Heart left ventricle (tissue), 16 donors: ENCODE data around the gene ABCB1. TPM values are rescaled to one million over a fixed set of nuclear protein-coding genes. Genes with fewer than 3 reads are reported as not detected.

Experiments used
- ATAC-seq, 4 donors: fragments of 200-7000 bp; cut with Tn5 transposase; one replicate each; pipeline ENCODE4 v1.9.1; 2020 to 2022; ENCODE audit warnings: moderate library complexity in 4 of 4, mild to moderate bottlenecking in 3 of 4, moderate number of reproducible peaks in 1 of 4
- DNase-seq, 5 donors: peaks; one replicate each; pipeline ENCODE4 v3.0.0-alpha.2; 2020
- H3K27ac ChIP-seq, 12 donors: fragments of 200-600 bp; sonication (generic) in 4 of 12; one replicate each; pipeline versions ENCODE4 v1.5.0 to v1.8.0; 2016 to 2022; ENCODE audit warnings: mild to moderate bottlenecking in 2 of 12
- H3K27me3 ChIP-seq, 9 donors: fragments of 200-600 bp; sonication (generic) in 2 of 9; one replicate each; pipeline versions ENCODE4 v1.5.1 to v1.8.0; 2016 to 2022; ENCODE audit warnings: mild to moderate bottlenecking in 3 of 9
- H3K36me3 ChIP-seq, 9 donors: fragments of 200-600 bp; sonication (generic) in 2 of 9; one replicate each; pipeline versions ENCODE4 v1.5.0 to v1.8.0; 2018 to 2022; ENCODE audit warnings: mild to moderate bottlenecking in 2 of 9
- H3K4me1 ChIP-seq, 12 donors: fragments of 200-600 bp; sonication (generic) in 4 of 12; one replicate each; pipeline versions ENCODE4 v1.5.0 to v1.8.0; 2016 to 2022; ENCODE audit warnings: mild to moderate bottlenecking in 3 of 12
- H3K4me3 ChIP-seq, 12 donors: fragments of 200-600 bp; sonication (generic) in 4 of 12; one replicate each; pipeline versions ENCODE4 v1.5.0 to v1.8.0; 2017 to 2022; ENCODE audit warnings: mild to moderate bottlenecking in 9 of 12, moderate library complexity in 4 of 12
- H3K9me3 ChIP-seq, 12 donors: fragments of 200-600 bp; sonication (generic) in 4 of 12; one replicate each; pipeline versions ENCODE4 v1.5.0 to v1.8.0; 2016 to 2022; ENCODE audit warnings: mild to moderate bottlenecking in 1 of 12
- CTCF ChIP-seq, 12 donors: fragments of 200-600 bp; sonication (generic) in 4 of 12; IDR thresholded peaks; one replicate each; pipeline versions ENCODE4 v1.5.0 to v1.8.0; 2018 to 2022; ENCODE audit warnings: antibody characterized with exemption in 12 of 12, mild to moderate bottlenecking in 5 of 12
- POLR2A ChIP-seq, 2 donors: fragments of 450-650 bp; IDR thresholded peaks; one replicate each; pipeline ENCODE4 v1.6.1; 2017; ENCODE audit warnings: antibody characterized with exemption in 2 of 2, mild to moderate bottlenecking in 2 of 2, moderate library complexity in 2 of 2
- WGBS, 4 donors: extraction: QIAGEN DNeasy Blood & Tissue Kit in 2 of 4; methylation state at CpG; one replicate each; pipeline versions ENCODE4 v1.1.5 to v1.1.7; 2013 to 2018; 5-methylcytosine and 5-hydroxymethylcytosine counted together
- intact Hi-C, 10 donors: fragments of 100-400 bp; cut with DNase I; formaldehyde crosslinking; loops; one replicate each; pipeline versions ENCODE4 v1.11.1 to v1.14.2; 2022
- polyA plus RNA-seq, 2 donors: library from polyadenylated mRNA; stranded (reverse); fragments of 200-250 nt; gene quantifications; one replicate each; pipeline ENCODE4 v1.2.3, GENCODE V29; 2013
- total RNA-seq, 9 donors: library from RNA; depleted of rRNA in 2 of 9; stranded (reverse); fragments of >200 nt in 2 of 9; fragmentation: NEBNext Ultra II Directional in 3 of 9; extraction: Animal tissue kit (Norgen Biotek cat#: 25700) in 3 of 9; gene quantifications; one replicate each; pipeline versions ENCODE4 v1.1.0 to v1.2.4, GENCODE V29; 2016 to 2023
- donor health status: ischemic (EF 13 %, LVEDD 7.1; RV severe dilation, severe dysfunction).
- donor health status: healthy with polysubstance abuse.
- donor health status: DM: no; HTN: yes; CAD: no.
- donor health status: DM: no; HTN: no; CAD: no.
- donor health status: ischemic (EF 25% LVEDD 6.9; RV normal size, moderate dysfunction).
- donor health status: ischemic (EF 25% LVEDD 5.7; RV mildly dilated, moderate dysfunction).
- donor health status: healthy.
- donor health status: DM: yes; HTN: yes; CAD: no.
- donor health status: ischemic (EF 35%, LVEDD 5.7; RV mildly dilated, moderate dysfunction).
- donor health status: nonischemic (EF 11% LVEDD 7.7; RV severe dilation, severe dysfunction).
- donor health status: DM: yes; HTN: yes; CAD: no.
- donor health status: PGD.
- donor health status: ischemic (EF 29% LVEDD 5.4; RV normal size, mild dysfunction).
- donor health status: nonischemic (EF 23%, LVEDD 6.1; RV moderate dilation, normal function).

The ABCB1 gene
- total and polyA plus RNA-seq, 11 donors = 0.82 to 9.2 (median 6.1) TPM

- H3K4me1 ChIP-seq = no peaks in the 10 kb centered on the region
- no peaks in the 10 kb centered on the region for H3K9me3 ChIP-seq
- ATAC-seq = no peak
- H3K27ac ChIP-seq = no peak overlapping the region
- TF ChIP-seq CTCF (IDR thresholded peaks at IDR 0.05) (no peak), POLR2A (IDR thresholded peaks at IDR 0.05) (no peak)
- H3K36me3 ChIP-seq = peaks cover 0 to 10% (median 0%) of the 10 kb centered on the region in 9 donors
- no peaks in the 10 kb centered on the region for H3K27me3 ChIP-seq
- H3K4me3 ChIP-seq = no peak overlapping the region
- intact Hi-C loops = no loop called here
- DNase-seq = no peak
- 88 to 93% (median 91%) methylated on average over 7 of the region's 7 CpGs for WGBS, 4 donors
These were observed 52.4 kb downstream of the ABCB1 start for GRCh38 chr7:87548123-87548919.

DNA sequence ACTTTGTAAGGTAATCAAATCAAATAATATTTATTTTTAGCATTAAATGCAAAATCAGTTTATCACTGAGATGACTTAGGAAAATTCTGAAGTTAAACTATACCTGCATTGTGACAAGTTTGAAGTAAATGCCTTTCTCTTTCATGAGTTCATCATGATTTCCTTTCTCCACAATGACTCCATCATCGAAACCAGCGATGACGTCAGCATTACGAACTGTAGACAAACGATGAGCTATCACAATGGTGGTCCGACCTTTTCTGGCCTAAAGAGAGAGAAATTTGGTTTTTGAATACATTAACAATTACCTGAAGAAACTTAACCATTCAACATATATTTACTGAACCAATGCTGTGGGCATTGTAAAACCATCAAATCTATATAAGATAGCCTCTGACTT is 54.9 kb downstream of the ABCB1 start:
- no peak overlapping the region for H3K4me3 ChIP-seq
- intact Hi-C loops = no loop called here
- H3K9me3 ChIP-seq = no peaks in the 10 kb centered on the region
- ATAC-seq (no peak), DNase-seq (no peak)
- H3K4me1 ChIP-seq = no peaks in the 10 kb centered on the region
- 87 to 96% (median 90%) methylated on average over 6 of the region's 6 CpGs for WGBS, 4 donors
- TF ChIP-seq CTCF (IDR thresholded peaks at IDR 0.05) (no peak), POLR2A (IDR thresholded peaks at IDR 0.05) (no peak)
- H3K27ac ChIP-seq = no peak overlapping the region
- H3K36me3 ChIP-seq = peaks cover 0 to 10% (median 0%) of the 10 kb centered on the region in 9 donors
- no peaks in the 10 kb centered on the region for H3K27me3 ChIP-seq

DNA sequence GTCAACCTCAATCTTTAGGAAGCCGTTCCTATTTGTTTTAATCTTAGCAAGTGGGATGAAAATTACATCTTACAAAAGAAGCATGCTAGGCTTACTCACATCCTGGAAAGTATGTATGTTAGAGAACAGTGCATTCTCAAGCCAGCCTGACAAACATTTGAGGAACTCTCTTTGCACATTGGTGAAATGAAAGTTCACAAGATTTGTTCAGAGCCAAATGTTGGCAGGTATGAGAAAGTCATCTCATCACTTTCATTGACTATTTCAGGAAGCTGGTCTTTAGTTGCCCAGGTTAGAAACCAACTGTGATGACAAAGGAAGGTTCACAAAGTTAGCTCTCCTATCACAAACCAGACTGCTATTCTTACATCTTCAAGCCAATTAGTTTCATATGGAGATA is 57.1 kb downstream of the ABCB1 start:
- H3K27ac ChIP-seq = no peak overlapping the region
- H3K9me3 ChIP-seq = no peaks in the 10 kb centered on the region
- no peak for DNase-seq
- H3K36me3 ChIP-seq = peaks cover 0 to 10% (median 0%) of the 10 kb centered on the region in 9 donors
- no peak overlapping the region for H3K4me3 ChIP-seq
- no peak for TF ChIP-seq CTCF (IDR thresholded peaks at IDR 0.05)
- TF ChIP-seq POLR2A (IDR thresholded peaks at IDR 0.05) = no peak
- ATAC-seq = no peak
- 58 to 89% (median 79%) methylated on average over 1 of the region's 1 CpG for WGBS, 4 donors
- intact Hi-C loops = no loop called here
- H3K27me3 ChIP-seq = no peaks in the 10 kb centered on the region
- H3K4me1 ChIP-seq = no peaks in the 10 kb centered on the region

DNA sequence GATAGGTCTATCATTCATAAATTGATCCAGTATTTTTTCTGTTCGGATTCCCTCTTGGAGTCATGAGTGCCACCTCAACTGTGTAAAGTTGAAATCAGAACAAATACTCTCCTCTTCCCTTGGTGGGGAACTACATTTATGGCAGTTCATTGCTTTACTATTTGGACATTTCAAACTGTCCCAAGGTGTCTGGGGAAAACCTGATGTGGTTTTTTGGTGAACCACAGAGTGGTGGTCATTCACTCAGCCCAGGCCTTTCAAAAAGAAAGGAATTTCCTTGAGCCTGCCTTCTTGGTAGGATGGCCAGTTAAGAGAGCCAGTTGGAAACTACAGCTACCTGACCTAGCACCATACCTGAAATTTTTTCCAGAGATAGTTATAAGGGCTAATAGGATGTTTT is 59.0 kb downstream of the ABCB1 start:
- TF ChIP-seq CTCF (IDR thresholded peaks at IDR 0.05) (no peak), POLR2A (IDR thresholded peaks at IDR 0.05) (no peak)
- H3K9me3 ChIP-seq = no peaks in the 10 kb centered on the region
- ATAC-seq = no peak
- no peak for DNase-seq
- peaks cover 0 to 10% (median 0%) of the 10 kb centered on the region in 9 donors for H3K36me3 ChIP-seq
- intact Hi-C loops = no loop called here
- no peak overlapping the region for H3K27ac ChIP-seq
- no peaks in the 10 kb centered on the region for H3K4me1 ChIP-seq
- H3K4me3 ChIP-seq = no peak overlapping the region
- H3K27me3 ChIP-seq = no peaks in the 10 kb centered on the region
- 82 to 100% (median 95%) methylated on average over 1 of the region's 1 CpG for WGBS, 4 donors
